GM18909 (cell line): ENCODE results near the gene DDRGK1.
A peak's percentile ranks its signal among the peaks of the same experiment; 100 is the strongest.
"Not testable (repeated sequence)": the region's sequence is repeated elsewhere in the genome, so short reads cannot be mapped to it uniquely, and the experiment has no call there.

Experiments
- ATAC-seq: cut with Tn5 transposase; IDR thresholded peaks from one replicate; pipeline ENCODE4 v1.9.1; 2021; ENCODE audit warnings: mild to moderate bottlenecking; ENCODE audit not compliant: unreplicated experiment, poor library complexity

DDRGK1 gene

DNA sequence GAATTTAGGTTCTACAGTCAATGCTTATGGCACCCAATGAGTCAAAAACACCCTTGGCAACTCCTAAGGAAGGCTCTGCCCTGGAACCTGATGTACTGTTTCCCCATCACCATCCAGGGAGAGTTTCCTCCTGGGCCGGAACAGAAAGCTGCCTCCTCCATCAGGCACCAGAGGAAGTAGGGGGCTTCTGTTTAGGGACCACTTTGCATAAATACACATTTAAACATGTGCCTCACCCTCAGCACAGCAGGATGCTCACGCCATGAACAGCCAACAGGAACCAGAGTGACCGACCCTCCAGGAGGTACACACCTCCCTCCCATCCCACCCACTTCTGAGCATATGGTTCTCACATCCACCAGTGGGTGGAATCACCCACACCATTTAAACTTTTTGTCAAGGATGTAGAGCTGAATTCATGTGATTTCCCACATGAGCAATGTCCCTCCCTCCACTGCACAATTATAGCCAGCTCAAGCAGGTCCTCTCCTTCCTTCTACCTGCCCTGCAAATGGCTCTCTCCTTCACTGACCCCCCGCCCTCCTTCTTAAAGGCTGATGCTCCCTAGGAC, 14.8 kb downstream of the DDRGK1 start:
- ATAC-seq, result no peak

DNA sequence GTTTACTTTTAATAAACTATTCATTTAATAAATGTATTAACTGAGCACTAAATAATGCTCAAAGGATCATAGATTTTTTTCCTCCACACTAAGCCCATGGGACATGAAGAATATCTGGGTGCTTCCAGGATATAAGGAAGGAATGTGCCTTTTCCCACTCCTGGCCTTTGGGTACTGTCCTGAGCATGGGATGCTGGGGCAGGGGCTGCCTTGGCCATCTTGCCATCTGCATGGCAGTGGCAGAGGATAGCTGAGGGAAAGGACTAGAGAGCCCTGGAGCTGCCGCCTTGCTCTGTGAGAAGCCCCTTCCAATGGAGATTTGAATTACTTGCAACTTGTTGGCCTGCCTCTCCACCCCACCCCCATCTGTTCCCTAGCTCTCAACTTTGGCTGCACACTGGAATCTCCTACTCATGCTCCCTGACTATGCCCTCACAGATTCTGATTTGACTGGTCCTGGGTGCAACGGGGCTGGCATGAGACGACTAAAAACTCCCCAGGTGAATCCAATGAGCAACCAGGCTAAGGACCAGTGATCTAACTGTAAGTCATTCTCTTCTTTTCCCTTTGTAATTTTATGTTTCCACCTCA, 15.6 kb downstream of the DDRGK1 start:
- ATAC-seq, result no peak

- not testable (repeated sequence) for ATAC-seq
These were observed 16.6 kb downstream of the DDRGK1 start for GRCh38 chr20:3187861-3188260.

DNA sequence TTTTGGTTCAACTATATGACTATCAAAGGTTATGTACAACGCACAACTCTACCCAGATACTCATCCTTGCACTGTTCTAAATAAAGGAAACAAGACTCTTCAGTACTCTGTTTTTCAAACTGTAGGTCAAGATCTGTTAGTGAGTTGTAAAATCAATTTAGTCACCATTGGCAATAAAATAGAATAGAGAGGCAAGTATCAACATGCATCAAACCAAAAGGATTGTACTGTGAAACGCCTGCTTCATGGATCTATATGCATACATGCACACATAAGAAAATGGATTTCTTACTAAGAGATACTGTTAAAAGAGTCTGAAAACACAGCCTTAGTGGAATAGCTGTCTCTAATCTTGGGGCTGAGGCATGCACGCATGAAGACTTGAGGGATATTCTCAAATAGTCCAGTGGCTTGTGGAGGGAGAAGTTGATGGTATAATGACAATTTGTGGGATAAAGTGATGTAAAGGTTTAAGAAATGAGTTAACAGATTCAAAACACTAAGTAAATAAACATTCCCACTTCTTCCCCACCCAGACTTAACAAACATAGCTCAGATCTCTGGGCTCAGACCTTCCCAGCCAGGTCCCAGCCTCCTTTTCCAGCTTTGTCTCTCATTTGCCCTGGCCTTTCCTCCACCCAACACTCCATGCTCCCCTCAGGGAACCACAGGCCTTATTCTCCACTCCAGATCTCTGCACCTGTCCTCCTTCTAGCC, 20.4 kb downstream of the DDRGK1 start:
- ATAC-seq, result no peak

GRCh38 chr20:3182429-3182828, 22.1 kb downstream of the DDRGK1 start:
- ATAC-seq, result not testable (repeated sequence)

- ATAC-seq, result no peak
These were observed 23.2 kb downstream of the DDRGK1 start for GRCh38 chr20:3181270-3181669.

DNA sequence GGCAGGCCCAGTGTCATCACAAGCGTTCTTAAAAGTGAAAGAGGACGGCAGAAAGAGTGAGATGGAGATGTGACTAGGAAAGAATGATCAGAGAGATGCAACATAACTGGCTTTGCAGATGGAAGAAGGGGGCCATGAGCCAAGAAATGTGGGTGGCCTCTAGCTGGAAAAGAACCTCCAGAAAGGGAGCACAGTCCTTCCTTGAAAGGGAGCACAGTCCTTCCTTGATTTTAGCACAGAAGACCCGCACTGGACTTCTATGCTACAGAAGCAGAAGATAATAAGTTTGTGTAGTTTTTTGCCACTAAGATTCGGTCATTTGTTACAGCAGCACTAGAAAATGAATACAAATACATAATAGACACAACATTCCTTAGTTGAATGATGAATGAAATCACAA, 24.2 kb downstream of the DDRGK1 start:
- ATAC-seq, result no peak

DNA sequence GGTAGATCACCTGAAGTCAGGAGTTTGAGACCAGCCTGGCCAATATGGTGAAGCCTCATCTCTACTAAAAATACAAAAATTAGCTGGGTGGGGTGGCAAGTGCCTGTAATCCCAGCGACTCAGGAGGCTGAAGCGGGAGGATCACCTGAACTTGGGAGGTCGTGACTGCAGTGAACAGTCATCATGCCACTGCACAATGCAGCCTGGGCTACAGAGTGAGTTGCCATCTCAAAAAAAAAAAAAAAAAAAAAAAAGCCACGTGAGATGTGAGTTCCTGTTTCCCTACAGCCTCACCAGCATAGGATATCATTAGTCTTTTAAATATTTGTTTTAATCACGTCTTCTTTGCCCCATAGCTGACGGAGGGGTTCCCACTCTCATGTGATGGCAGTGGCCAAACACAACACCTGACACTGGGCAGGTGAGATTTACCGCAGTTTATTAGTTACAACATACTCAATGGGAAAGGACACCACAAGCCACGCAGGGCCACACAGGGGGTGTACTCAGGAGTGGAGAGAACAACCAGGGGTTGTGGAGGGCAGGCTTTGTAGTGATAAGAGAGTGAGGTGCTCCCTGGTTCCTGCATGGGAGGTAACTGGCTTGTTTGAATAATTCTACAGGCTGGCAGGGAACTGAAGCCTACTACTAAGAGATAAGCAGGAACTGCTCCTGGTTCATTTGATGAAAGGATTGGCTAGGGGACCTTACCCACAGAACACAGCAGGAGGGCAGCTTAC, 26.6 kb downstream of the DDRGK1 start:
- ATAC-seq, result no peak

DNA sequence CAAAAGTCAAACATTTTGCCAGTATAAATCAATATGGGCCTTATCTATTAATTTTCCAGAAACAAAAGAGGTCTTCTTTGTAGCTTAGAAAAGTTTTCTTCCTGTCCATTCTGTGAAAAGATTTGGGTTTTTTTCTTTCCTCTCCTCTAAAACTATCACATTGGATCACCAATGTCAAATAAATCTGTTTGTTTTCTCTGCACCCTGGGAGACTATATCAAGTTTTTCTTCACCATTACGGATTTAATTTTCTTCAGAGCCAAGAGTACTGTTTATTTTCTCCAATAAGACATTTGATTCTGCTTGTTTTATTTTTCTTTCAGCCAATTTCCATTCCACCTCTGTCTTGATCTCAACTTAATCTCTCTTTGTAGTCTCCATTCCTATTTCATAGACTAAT, 29.2 kb downstream of the DDRGK1 start:
- no peak for ATAC-seq

GRCh38 chr20:3174442-3175261, 29.8 kb downstream of the DDRGK1 start:
- no peak for ATAC-seq

DNA sequence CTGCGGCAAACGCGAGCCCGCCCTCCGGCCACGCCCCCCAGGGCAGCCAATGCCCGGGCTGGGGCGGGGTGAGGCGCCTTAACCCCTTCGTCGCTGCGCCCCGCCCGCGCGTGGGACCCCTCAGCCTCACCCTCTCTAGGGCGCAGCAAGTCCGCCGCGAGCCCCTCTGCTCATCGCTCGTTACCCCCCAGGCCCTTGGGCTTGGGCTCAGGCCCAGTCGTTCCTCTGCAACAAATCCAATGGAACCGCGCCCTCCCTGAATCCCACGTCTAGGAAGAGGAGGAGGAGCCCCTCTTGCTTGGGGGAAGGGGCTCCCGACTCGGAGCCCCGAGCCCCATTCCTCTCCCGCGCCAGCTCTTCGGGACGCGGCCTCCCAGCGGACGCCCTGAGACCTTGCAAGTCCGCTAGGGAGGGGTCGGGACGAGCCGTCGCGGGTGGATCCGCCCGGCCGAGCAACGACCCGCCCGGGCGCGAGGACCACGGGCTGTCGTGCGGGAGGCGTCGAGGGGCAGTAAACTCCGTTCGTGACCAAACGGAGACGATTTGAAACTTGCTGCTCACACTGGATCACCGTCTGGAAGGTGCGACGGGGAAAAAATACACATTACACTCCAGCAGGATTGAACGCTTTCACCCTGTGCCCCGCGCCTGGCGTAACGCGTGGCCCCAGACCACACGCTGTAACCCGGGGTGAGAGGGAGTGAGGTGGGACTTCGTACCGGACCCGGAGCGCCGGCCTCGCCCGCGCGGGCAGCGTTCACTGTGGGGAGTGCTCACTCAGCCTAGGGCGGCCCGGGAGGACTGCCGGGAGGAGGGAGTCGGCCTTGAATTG, 30.7 kb downstream of the DDRGK1 start:
- peak; percentile 23 for ATAC-seq

GRCh38 chr20:3172933-3173609, 31.4 kb downstream of the DDRGK1 start, which contains the start of gene LZTS3:
Gene LZTS3, minus strand, starts transcription at chr20:3173549. Its CDS starts 6,386 bp downstream, at chr20:3167163.
- ATAC-seq, result peak; percentile 86

DNA sequence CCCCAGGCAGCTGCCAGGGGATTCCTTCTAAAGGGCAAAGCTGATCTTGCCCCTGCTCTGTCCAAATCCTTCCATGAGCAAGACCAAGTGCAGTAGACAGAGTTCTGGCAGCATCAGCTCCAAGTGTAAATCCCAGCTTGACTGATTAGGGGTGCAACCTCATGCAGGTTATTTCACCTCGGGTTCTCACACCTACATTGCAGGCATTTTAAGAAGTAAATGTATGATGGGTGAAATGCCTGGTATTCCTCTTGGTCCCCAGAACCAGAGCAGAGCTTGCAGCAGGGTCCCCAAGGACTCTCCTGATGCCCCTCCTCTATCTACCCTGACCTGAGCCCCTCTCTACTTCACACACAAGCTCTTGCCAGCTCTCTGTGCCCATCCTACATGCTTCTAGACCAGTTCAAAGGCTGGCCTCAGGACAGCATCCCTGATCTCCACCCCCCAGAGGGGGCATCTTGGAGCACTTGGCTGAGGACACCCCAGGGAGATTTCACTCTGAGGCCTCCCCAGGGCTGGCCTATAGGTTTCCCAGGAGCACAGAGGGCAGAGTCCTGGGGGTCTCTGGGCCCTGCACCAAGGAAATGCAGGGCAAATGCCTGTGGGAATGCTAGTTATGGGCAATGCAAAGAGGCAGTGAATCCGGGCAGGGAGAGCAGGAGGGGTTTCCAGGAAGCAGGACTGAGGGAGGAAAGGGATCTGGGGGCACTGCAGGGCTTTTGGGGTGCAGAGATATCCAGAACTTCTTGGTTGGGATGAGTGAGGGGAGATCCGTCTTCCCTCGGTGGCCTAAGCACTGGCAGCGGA, 32.2 kb downstream of the DDRGK1 start:
- ATAC-seq, result no peak

DNA sequence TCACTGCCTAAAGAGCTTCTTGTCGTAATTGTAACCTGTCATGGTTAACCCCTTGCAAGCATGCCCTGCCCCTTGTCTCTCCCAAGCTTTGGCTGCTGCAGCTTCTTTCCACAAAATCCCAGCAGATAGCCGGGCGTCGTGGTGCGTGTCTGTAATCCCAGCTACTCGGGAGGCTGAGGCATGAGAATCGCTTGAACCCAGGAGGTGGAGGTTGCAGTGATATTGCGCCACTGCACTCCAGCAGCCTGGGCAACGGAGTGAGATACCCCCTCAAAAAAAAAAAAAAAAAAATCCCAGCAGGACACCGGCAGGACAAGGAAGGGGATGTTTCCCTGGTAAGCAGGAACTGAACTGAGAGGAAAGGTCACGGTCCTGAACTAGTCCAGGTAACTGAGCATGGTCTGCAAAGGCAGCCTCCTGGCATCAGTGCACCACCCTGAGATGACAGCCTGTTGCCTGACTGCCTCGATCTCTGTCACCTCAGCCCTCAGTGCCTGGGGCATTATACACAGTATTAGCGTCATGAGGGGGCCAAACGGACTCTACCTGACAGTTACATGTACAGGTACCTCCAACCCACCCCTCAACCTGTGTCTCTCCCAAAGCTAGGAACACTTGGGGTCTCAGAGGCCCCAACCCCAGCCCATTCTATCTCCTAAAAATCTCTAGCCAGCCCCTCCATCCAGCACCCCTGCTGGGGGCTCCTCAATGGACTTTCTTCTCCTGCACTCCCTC, 32.9 kb downstream of the DDRGK1 start:
- ATAC-seq, result no peak

- no peak for ATAC-seq
These were observed 35.5 kb downstream of the DDRGK1 start for GRCh38 chr20:3168829-3169590.

DNA sequence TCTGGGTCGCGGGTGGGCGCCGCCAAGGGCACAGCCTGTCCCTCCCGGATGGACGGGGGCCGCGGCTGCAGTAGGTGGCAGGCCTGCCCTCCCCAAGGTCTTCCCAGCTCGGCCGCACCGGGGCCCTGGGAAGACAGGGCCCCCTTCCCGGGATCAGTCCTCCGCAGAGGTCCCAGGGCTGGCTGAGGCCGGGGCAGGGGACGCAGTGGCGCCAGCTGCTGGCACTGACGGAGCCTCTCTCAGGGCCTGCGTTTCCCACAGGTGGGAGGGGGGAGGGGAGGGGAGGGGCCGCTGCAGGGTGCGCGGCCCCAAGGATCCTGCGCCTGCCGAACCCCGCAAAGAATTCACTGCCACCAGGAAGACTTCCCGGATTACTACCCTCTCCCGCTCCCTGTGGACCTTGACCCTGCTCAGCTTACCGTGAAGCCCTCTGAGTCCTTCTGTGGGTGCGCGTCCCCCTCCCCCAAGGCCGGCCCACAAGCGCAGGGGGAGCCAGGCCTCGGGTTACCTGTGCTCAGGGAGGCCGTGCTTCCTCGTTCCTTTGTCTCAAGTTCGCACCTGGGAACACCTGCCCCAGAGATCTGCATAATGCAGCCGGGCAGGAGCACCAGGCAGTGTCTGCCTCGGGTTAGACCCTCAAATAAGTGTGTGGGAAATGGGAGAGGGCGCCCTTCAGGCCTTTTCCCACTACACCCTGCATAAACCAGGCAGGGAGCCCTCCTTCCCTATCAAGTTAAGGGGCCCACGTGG, 36.2 kb downstream of the DDRGK1 start:
- no peak for ATAC-seq
